Endothelial cell of umbilical vein (primary cell): Measurements from ENCODE around the gene STAC3.

ENCODE experiments used
- EZH2 ChIP-seq: IDR thresholded peaks from 2 replicates; pipeline ENCODE4 v1.6.1; 2012; ENCODE audit warnings: borderline replicate concordance, low read depth, mild to moderate bottlenecking, moderate library complexity, low read length, inconsistent platforms; ENCODE audit not compliant: severe bottlenecking
- GATA2 ChIP-seq: IDR thresholded peaks from 2 replicates; pipeline ENCODE4 v1.7.0; 2011; ENCODE audit warnings: low read depth, mild to moderate bottlenecking, moderate library complexity, mixed read lengths, low read length; ENCODE audit not compliant: insufficient read length, insufficient read depth
- JUN ChIP-seq: IDR thresholded peaks from 2 replicates; pipeline ENCODE4 v1.6.1; 2011; ENCODE audit warnings: borderline replicate concordance, low read depth; ENCODE audit not compliant: insufficient read length, insufficient read depth
- MYC ChIP-seq: IDR thresholded peaks from one replicate; pipeline ENCODE4 v1.6.1; 2011; ENCODE audit warnings: mild to moderate bottlenecking, low read depth, low read length
- POLR2A ChIP-seq: IDR thresholded peaks from 2 replicates; pipeline ENCODE4 v1.6.1; 2012; ENCODE audit warnings: low read depth, mild to moderate bottlenecking, control low read depth, low read length
- POLR2AphosphoS5 ChIP-seq: IDR thresholded peaks from 2 replicates; pipeline ENCODE4 v1.6.1; 2012; ENCODE audit warnings: low read depth, mild to moderate bottlenecking, control low read depth, low read length, moderate library complexity; ENCODE audit not compliant: insufficient read depth
- TF ChIP-seq, protein P1 (sequence below), 2 donors: IDR thresholded peaks; 1 replicate in 1 of 2; 2 replicates in 1 of 2; pipeline ENCODE4 v1.5.1; 2011; ENCODE audit warnings: low read length in 2 of 2, mild to moderate bottlenecking in 2 of 2, moderate library complexity in 2 of 2, control low read depth in 1 of 2, inconsistent platforms in 1 of 2, low read depth in 1 of 2; ENCODE audit not compliant: insufficient read depth in 1 of 2; ENCODE audit errors: extremely low read depth in 1 of 2
- TF ChIP-seq, protein P2 (sequence below): IDR thresholded peaks from 2 replicates; pipeline ENCODE4 v1.6.1; 2011; ENCODE audit not compliant: insufficient read depth, insufficient read length

DNA sequence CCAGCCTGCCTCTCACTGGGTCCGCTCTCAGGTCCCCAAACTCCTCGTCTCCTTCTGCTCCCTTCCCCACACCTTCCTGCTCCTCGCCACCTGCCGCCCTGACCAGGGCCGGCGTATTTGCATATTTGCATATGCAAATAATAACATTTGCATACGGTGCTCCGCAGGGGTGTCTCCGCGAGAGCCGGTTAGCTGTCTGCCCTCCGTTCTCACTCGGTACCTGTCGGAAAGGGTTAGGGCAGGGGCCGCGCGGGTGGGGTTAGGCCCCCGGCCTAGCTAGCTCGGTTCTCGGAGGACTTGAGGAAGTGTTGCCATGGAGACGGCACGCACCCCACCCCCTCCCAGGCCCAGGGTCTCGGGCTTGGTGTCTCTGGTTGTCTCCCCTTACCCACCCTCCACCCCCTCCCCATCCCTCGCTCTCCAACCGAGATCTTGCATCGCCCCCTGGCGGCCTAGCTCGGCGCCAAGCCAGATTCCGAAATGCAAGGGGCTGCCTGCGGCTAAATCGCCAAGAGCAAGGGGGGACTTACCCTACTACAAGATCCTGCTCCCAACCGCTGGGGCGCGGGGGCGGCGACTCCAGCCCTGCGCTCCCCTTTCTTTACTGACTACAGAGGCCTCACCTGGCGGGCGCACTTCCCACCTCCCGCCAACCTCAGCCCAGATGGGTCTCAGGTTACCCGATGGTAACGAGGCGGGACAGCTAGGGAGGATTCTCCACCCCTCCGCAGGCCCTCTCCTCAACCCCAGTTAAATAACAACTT lies 8.1 kb downstream of the STAC3 start:
- TF ChIP-seq, protein P1, sequence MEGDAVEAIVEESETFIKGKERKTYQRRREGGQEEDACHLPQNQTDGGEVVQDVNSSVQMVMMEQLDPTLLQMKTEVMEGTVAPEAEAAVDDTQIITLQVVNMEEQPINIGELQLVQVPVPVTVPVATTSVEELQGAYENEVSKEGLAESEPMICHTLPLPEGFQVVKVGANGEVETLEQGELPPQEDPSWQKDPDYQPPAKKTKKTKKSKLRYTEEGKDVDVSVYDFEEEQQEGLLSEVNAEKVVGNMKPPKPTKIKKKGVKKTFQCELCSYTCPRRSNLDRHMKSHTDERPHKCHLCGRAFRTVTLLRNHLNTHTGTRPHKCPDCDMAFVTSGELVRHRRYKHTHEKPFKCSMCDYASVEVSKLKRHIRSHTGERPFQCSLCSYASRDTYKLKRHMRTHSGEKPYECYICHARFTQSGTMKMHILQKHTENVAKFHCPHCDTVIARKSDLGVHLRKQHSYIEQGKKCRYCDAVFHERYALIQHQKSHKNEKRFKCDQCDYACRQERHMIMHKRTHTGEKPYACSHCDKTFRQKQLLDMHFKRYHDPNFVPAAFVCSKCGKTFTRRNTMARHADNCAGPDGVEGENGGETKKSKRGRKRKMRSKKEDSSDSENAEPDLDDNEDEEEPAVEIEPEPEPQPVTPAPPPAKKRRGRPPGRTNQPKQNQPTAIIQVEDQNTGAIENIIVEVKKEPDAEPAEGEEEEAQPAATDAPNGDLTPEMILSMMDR (IDR thresholded peaks at IDR 0.05; ENCODE audit: extremely low read depth in 1 of 2, insufficient read depth in 1 of 2, low read depth in 1 of 2, low read length in 2 of 2) = peak; percentile 54 to 88
- TF ChIP-seq POLR2AphosphoS5 = no peak
- TF ChIP-seq POLR2A = no peak
- no peak for TF ChIP-seq JUN
- TF ChIP-seq EZH2 = no peak
- TF ChIP-seq, protein P2, sequence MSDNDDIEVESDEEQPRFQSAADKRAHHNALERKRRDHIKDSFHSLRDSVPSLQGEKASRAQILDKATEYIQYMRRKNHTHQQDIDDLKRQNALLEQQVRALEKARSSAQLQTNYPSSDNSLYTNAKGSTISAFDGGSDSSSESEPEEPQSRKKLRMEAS = no peak
- no peak for TF ChIP-seq GATA2
- no peak for TF ChIP-seq MYC
